GM18517 (cell line): Measurements from ENCODE around the gene CFL2.
"Not testable (repeated sequence)": the region's sequence is repeated elsewhere in the genome, so short reads cannot be mapped to it uniquely, and the experiment has no call there.

Experiments used
- ATAC-seq: cut with Tn5 transposase; IDR thresholded peaks from one replicate; pipeline ENCODE4 v1.9.1; 2021; ENCODE audit warnings: mild to moderate bottlenecking, moderate library complexity; ENCODE audit not compliant: unreplicated experiment

CFL2 gene

GRCh38 chr14:34714320-34715126 is at the start of gene CFL2:
Gene CFL2, minus strand, starts transcription at chr14:34714593. Its CDS starts 53 bp downstream, at chr14:34714540.
- ATAC-seq = peak; percentile 85

- no peak for ATAC-seq
These were observed 40.8 kb upstream of the CFL2 start for GRCh38 chr14:34755215-34755614.

GRCh38 chr14:34754687-34755086 is 40.3 kb upstream of the CFL2 start:
- ATAC-seq = no peak

GRCh38 chr14:34750670-34751069 is 36.3 kb upstream of the CFL2 start:
- no peak for ATAC-seq

- no peak for ATAC-seq
These were observed 35.8 kb upstream of the CFL2 start for GRCh38 chr14:34750233-34750632.

- ATAC-seq = no peak
These were observed 35.0 kb upstream of the CFL2 start for GRCh38 chr14:34749408-34749807.

- no peak for ATAC-seq
These were observed 28.1 kb upstream of the CFL2 start for GRCh38 chr14:34742270-34743115.

- ATAC-seq = no peak
These were observed 27.4 kb upstream of the CFL2 start for GRCh38 chr14:34741840-34742239.

GRCh38 chr14:34740139-34740538 is 25.7 kb upstream of the CFL2 start:
- ATAC-seq = not testable (repeated sequence)

GRCh38 chr14:34737079-34737478 is 22.7 kb upstream of the CFL2 start:
- ATAC-seq = not testable (repeated sequence)

GRCh38 chr14:34733245-34733644 is 18.9 kb upstream of the CFL2 start:
- no peak for ATAC-seq

GRCh38 chr14:34732802-34733201 is 18.4 kb upstream of the CFL2 start:
- ATAC-seq = no peak

GRCh38 chr14:34723867-34724266 is 9.5 kb upstream of the CFL2 start:
- ATAC-seq = no peak

GRCh38 chr14:34722723-34723545 is 8.5 kb upstream of the CFL2 start:
- no peak for ATAC-seq

GRCh38 chr14:34721129-34721528 is 6.7 kb upstream of the CFL2 start:
- ATAC-seq = no peak

- no peak for ATAC-seq
These were observed 4.4 kb upstream of the CFL2 start for GRCh38 chr14:34718750-34719304.

- no peak for ATAC-seq
These were observed 902 bp upstream of the CFL2 start for GRCh38 chr14:34715127-34715863.

GRCh38 chr14:34713681-34714319 is 593 bp downstream of the CFL2 start:
- no peak for ATAC-seq

GRCh38 chr14:34713122-34713680 is 1.2 kb downstream of the CFL2 start:
- no peak for ATAC-seq
